Panc1 (cell line): ENCODE data around the gene RPS6KA6. TPM values are rescaled to one million over a fixed set of nuclear protein-coding genes. Genes with fewer than 3 reads are reported as not detected.

Source experiments
- ATAC-seq: fragments of 200-7000 bp; cut with Tn5 transposase; 2 replicates; pipeline ENCODE4 v1.9.1; 2020; ENCODE audit warnings: mild to moderate bottlenecking, moderate library complexity
- BruUV-seq: library from RNA; stranded (reverse); fragments of 400-500 nt; replicated peaks from 2 replicates; lab custom pipeline; 2021; lab: Mats Ljungman, UMichigan
- CTCF ChIA-PET: fragments of 300-600 bp; sonication (Branson Sonifier 250); formaldehyde crosslinking; loops from one replicate; lab custom pipeline; 2022; ENCODE audit warnings: antibody characterized with exemption; lab: Charles Lee
- POLR2A ChIA-PET: fragments of 300-600 bp; sonication (Branson Sonifier 250); formaldehyde crosslinking; loops from one replicate; lab custom pipeline; 2022; ENCODE audit warnings: antibody characterized with exemption; lab: Charles Lee
- DNase-seq: peaks from one replicate; pipeline ENCODE4 v3.0.0-alpha.2; 2010; ENCODE audit warnings: low read depth, low spot score
- H3K27ac ChIP-seq: 2 replicates; pipeline ENCODE4 v1.5.1; 2011; ENCODE audit warnings: mild to moderate bottlenecking, low read length, inconsistent platforms
- H3K27me3 ChIP-seq: fragments of 200-500 bp; sonication (Bioruptor generic); 2 replicates; pipeline ENCODE4 v1.6.0; 2014; ENCODE audit warnings: low read length, inconsistent platforms; ENCODE audit not compliant: control insufficient read depth, insufficient read depth
- H3K36me3 ChIP-seq: fragments of 200-500 bp; sonication (Bioruptor generic); 2 replicates; pipeline ENCODE4 v1.5.1; 2014; ENCODE audit warnings: inconsistent platforms, mild to moderate bottlenecking, low read length, moderate library complexity; ENCODE audit not compliant: control insufficient read depth, insufficient read depth
- H3K4me1 ChIP-seq: 2 replicates; pipeline ENCODE4 v1.5.1; 2011; ENCODE audit warnings: inconsistent platforms, mild to moderate bottlenecking, low read length, moderate library complexity; ENCODE audit not compliant: control insufficient read depth, insufficient read depth
- H3K4me3 ChIP-seq, 2 experiments: 2 replicates each; pipeline ENCODE4 v1.5.1; 2011 to 2012; ENCODE audit warnings: low read depth in 2 of 2, low read length in 2 of 2, mild to moderate bottlenecking in 2 of 2, inconsistent platforms in 1 of 2, moderate library complexity in 1 of 2
- H3K9me3 ChIP-seq: fragments of 200-500 bp; sonication (Bioruptor generic); 2 replicates; pipeline ENCODE4 v1.5.1; 2014; ENCODE audit warnings: low read depth, mild to moderate bottlenecking, inconsistent platforms, low read length, moderate library complexity; ENCODE audit not compliant: control insufficient read depth, insufficient read depth
- CTCF ChIP-seq: fragments of 450-650 bp; IDR thresholded peaks from 2 replicates; pipeline ENCODE4 v1.5.1; 2017; ENCODE audit warnings: mild to moderate bottlenecking
- POLR2AphosphoS5 ChIP-seq: IDR thresholded peaks from 2 replicates; pipeline ENCODE4 v1.6.1; 2012; ENCODE audit warnings: mild to moderate bottlenecking, low read depth, low read length, moderate library complexity
- REST ChIP-seq, 2 experiments: IDR thresholded peaks; 2 replicates each; pipeline ENCODE4 v1.6.1; 2011 to 2012; ENCODE audit warnings: low read depth in 2 of 2, control low read depth in 1 of 2, low read length in 1 of 2, mild to moderate bottlenecking in 1 of 2, moderate library complexity in 1 of 2; ENCODE audit not compliant: insufficient read depth in 1 of 2
- SIN3A ChIP-seq: IDR thresholded peaks from 2 replicates; pipeline ENCODE4 v1.6.1; 2012; ENCODE audit warnings: low read depth, mild to moderate bottlenecking, low read length, moderate library complexity, borderline replicate concordance; ENCODE audit not compliant: insufficient read depth
- TCF7L2 ChIP-seq: IDR thresholded peaks from 2 replicates; pipeline ENCODE4 v1.6.1; 2011; ENCODE audit warnings: mild to moderate bottlenecking, low read depth, low read length, inconsistent platforms
- in situ Hi-C: cut with HindIII; loops from 2 replicates; pipeline ENCODE4 v1.10.0; 2016; ENCODE audit warnings: low sequenced_read_pairs, low pct_unique_long_range_greater_than_20kb
- intact Hi-C: fragments of 100-400 bp; cut with micrococcal nuclease; formaldehyde crosslinking; loops from one replicate; pipeline ENCODE4 v1.10.0; 2022; ENCODE audit not compliant: unreplicated experiment
- total RNA-seq: library from RNA; stranded (reverse); gene quantifications from one replicate; pipeline ENCODE4 v1.2.1, GENCODE V29; 2021; ENCODE audit not compliant: unreplicated experiment

The RPS6KA6 gene
- total RNA-seq, 1 experiment from 2014 or later: 0.05 TPM

- no TSS peak for BruUV-seq
- no peaks in the 10 kb centered on the region for H3K4me1 ChIP-seq
- no peak overlapping the region for H3K27ac ChIP-seq
- in situ Hi-C loops (no loop called here), intact Hi-C loops (no loop called here)
- no peaks in the 10 kb centered on the region for H3K36me3 ChIP-seq
- H3K4me3 ChIP-seq: no peak overlapping the region
- ChIA-PET CTCF (no interaction called here), POLR2A (no interaction called here)
- ATAC-seq (no peak), DNase-seq (no peak)
- no peak for TF ChIP-seq SIN3A
- H3K9me3 ChIP-seq: no peaks in the 10 kb centered on the region
- H3K27me3 ChIP-seq: no peaks in the 10 kb centered on the region
Measured at GRCh38 chrX:84118315-84118714, 69.7 kb downstream of the RPS6KA6 start.

GRCh38 chrX:84108584-84108983 lies 79.4 kb downstream of the RPS6KA6 start:
- no peak for ATAC-seq
- H3K4me1 ChIP-seq: no peaks in the 10 kb centered on the region

More at GRCh38 chrX:84108584-84108983, 79.4 kb downstream of the RPS6KA6 start:
- intact Hi-C loops: no loop called here
- Histone ChIP-seq H3K27ac (no peak overlapping the region), H3K4me3 (no peak overlapping the region), H3K36me3 (no peaks in the 10 kb centered on the region), H3K9me3 (no peaks in the 10 kb centered on the region), H3K27me3 (no peaks in the 10 kb centered on the region)
- in situ Hi-C loops: no loop called here
- no peak for DNase-seq
- BruUV-seq: no TSS peak
- CTCF ChIA-PET: no interaction called here
- POLR2A ChIA-PET: no interaction called here
- TF ChIP-seq REST (IDR thresholded peaks at IDR 0.05; ENCODE audit: insufficient read depth in 1 of 2, low read depth in 2 of 2, low read length in 1 of 2) (no peak), POLR2AphosphoS5 (no peak), TCF7L2 (no peak), SIN3A (no peak), CTCF (no peak)
